Central memory CD8-positive, alpha-beta T cell (primary cell): Measurements from ENCODE around the gene HS3ST4.

Source experiments
- ATAC-seq: fragments of 150-1000 bp; cut with Tn5 transposase; replicated peaks from 2 replicates; pipeline ENCODE4 v1.10.0; 2022; ENCODE audit warnings: mild to moderate bottlenecking, moderate FRiP score, moderate number of reproducible peaks; ENCODE audit not compliant: poor library complexity, severe bottlenecking; ENCODE audit errors: extremely low read depth
- DNase-seq, 2 donors: peaks; one replicate each; pipeline ENCODE4 v3.0.0; 2021; ENCODE audit warnings: low spot score in 2 of 2
- H3K27ac Mint-ChIP-seq: one replicate; pipeline ENCODE4 v1.8.0; 2022; ENCODE audit warnings: low read depth, mild to moderate bottlenecking, moderate library complexity, mixed read lengths
- H3K27me3 Mint-ChIP-seq: one replicate; pipeline ENCODE4 v1.8.0; 2022; ENCODE audit warnings: mixed read lengths
- H3K36me3 Mint-ChIP-seq: one replicate; pipeline ENCODE4 v1.8.0; 2022; ENCODE audit warnings: mild to moderate bottlenecking, moderate library complexity, mixed read lengths; ENCODE audit not compliant: insufficient read depth
- H3K4me1 Mint-ChIP-seq: one replicate; pipeline ENCODE4 v1.8.0; 2022; ENCODE audit warnings: mixed read lengths
- H3K4me3 Mint-ChIP-seq: one replicate; pipeline ENCODE4 v1.8.0; 2022; ENCODE audit warnings: mild to moderate bottlenecking, moderate library complexity, mixed read lengths
- H3K9me3 Mint-ChIP-seq: one replicate; pipeline ENCODE4 v1.8.0; 2022; ENCODE audit warnings: mixed read lengths

HS3ST4 gene

DNA sequence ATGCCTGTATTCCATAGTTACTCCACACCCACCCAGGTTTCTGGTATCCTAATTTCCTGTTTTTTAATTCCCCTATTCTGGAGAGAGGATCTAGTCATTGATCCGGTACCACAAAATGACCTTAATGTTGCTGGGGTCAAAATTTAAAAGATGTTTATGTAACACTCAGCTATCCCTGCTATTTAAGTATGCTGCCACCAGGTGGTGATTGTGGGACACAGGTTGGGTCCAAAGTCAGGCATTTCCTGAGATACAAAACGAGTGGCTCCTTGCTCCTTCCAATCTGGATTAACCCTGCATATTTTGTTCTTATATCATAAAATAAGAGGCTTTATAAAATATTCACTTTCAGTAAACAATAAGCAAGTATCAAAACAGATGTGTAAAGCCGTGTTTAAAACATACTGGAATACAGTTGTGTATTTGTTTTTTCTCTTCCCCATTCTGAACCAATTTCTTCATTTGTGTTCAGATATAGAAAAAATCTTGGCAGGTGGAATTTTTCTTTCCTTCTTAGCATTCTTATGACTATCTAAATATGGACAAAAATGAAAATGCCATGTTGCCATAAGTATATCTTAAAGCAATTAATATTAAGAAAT is 16.3 kb downstream of the HS3ST4 start:
- ATAC-seq = no peak
- H3K36me3 Mint-ChIP-seq = no peaks in the 10 kb centered on the region
- no peaks in the 10 kb centered on the region for H3K4me1 Mint-ChIP-seq

DNA sequence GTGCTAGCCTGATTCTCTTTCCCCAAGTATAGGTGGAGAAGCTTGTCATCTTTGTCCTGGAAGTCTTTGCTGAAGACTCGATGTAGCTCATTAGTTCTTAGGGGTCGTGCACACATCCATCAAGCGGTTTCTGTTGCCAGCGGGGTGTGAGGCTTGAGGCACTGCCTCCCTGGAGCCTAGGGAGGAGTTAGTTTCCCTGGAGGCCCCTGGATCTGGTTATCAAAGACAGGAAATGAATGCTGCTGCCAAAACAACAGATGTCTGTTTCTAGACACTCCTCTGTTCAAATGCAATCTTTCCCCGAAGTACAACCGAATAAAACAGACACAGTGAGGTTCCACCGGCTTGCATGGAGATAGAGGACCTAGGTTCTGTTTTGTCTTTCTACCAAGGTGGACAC is 17.5 kb downstream of the HS3ST4 start:
- no peak overlapping the region for H3K27ac Mint-ChIP-seq
- ATAC-seq = no peak
- H3K4me3 Mint-ChIP-seq = no peak overlapping the region
- H3K27me3 Mint-ChIP-seq = peaks cover 18% of the 10 kb centered on the region
- no peaks in the 10 kb centered on the region for H3K9me3 Mint-ChIP-seq
- no peak for DNase-seq
- no peaks in the 10 kb centered on the region for H3K4me1 Mint-ChIP-seq
- H3K36me3 Mint-ChIP-seq = no peaks in the 10 kb centered on the region

More for the DNA sequence above, 16.3 kb downstream of the HS3ST4 start:
- no peaks in the 10 kb centered on the region for H3K9me3 Mint-ChIP-seq
- no peak overlapping the region for H3K4me3 Mint-ChIP-seq
- H3K27me3 Mint-ChIP-seq = peaks cover 19% of the 10 kb centered on the region
- no peak overlapping the region for H3K27ac Mint-ChIP-seq
- DNase-seq = no peak

DNA sequence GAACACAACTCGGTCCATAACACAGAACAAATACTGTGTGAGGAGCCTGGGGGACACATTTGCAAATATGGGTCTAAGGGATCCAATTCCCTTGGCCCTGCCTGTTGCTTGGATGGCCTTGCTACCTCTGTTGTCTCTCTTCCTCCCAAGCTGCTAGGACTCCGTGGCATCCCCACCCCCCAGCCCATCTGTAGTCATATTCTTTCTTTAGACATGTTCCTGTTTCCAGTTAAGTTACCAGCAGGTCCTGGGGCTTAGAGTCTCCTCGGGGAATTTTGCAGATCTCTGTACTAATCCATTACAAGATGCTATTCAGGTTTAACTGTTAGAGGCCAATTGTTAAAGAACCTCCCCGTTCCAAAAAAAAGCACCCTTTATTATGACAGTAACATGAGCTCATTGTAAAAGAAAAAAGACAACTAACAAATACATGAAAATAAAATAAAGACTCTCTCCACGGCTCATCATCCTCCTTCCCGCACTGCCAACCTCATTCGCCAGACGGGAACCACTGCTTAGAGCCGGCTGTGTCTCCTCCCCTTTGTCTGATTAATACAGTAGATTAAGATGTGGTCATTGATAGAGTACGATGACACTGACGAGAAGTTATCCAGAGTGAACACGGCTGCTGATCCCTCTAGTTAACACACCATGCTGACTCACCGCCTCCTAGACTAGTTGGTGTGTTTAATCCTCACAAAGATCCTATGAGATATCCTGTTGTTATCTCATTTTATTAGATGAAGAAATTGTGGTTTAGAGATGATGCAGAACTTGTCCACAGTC is 22.2 kb downstream of the HS3ST4 start:
- Mint-ChIP-seq H3K9me3 (no peaks in the 10 kb centered on the region), H3K36me3 (no peaks in the 10 kb centered on the region), H3K27me3 (peaks cover 14% of the 10 kb centered on the region), H3K27ac (no peak overlapping the region), H3K4me3 (no peak overlapping the region), H3K4me1 (no peaks in the 10 kb centered on the region)
- ATAC-seq (no peak), DNase-seq (no peak)

DNA sequence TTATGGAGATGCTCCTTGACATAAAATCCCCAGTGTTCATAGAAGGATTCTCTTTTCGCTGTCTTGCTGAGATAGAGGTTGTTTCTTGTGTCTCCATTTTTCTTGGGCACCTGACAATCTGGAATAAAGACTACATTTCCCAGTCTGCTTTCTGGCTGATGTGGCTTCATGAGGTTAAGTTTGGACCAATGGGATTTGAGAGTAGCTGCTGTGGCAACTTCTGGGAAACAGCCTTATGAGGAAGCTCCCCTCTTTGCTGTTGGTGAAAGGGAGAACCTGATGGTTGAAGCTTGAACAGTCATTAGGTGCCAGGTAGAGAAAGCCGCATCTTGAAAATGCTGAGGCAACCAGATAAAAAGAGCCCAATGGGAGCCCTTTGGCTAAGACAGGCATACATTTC is 24.4 kb downstream of the HS3ST4 start:
- no peak for DNase-seq
- no peaks in the 10 kb centered on the region for H3K9me3 Mint-ChIP-seq
- no peak overlapping the region for H3K4me3 Mint-ChIP-seq
- no peaks in the 10 kb centered on the region for H3K36me3 Mint-ChIP-seq
- H3K27ac Mint-ChIP-seq = no peak overlapping the region
- no peak for ATAC-seq
- peaks cover 14% of the 10 kb centered on the region for H3K27me3 Mint-ChIP-seq
- no peaks in the 10 kb centered on the region for H3K4me1 Mint-ChIP-seq

DNA sequence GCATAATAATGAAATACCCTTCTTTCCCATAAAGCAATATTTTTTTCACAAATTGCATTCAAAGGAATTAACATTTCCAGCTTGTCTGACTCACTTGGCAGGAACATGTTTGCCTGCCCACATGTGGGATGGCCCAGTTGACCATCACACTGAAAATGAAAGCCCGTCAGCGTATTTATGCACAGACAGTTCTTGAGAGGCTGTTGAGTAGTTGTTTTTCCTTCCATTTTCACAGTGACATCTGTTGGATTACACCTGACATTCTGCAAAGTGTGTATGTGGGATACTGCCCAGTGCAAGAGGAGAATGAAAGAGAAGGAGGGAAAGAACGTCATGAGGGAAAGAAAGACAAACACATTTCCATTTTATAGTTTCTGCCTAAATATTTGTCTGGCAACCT is 29.7 kb downstream of the HS3ST4 start:
- DNase-seq (no peak), ATAC-seq (no peak)
- Mint-ChIP-seq H3K27ac (no peak overlapping the region), H3K4me1 (no peaks in the 10 kb centered on the region), H3K9me3 (no peaks in the 10 kb centered on the region), H3K4me3 (no peak overlapping the region), H3K27me3 (no peaks in the 10 kb centered on the region), H3K36me3 (no peaks in the 10 kb centered on the region)

DNA sequence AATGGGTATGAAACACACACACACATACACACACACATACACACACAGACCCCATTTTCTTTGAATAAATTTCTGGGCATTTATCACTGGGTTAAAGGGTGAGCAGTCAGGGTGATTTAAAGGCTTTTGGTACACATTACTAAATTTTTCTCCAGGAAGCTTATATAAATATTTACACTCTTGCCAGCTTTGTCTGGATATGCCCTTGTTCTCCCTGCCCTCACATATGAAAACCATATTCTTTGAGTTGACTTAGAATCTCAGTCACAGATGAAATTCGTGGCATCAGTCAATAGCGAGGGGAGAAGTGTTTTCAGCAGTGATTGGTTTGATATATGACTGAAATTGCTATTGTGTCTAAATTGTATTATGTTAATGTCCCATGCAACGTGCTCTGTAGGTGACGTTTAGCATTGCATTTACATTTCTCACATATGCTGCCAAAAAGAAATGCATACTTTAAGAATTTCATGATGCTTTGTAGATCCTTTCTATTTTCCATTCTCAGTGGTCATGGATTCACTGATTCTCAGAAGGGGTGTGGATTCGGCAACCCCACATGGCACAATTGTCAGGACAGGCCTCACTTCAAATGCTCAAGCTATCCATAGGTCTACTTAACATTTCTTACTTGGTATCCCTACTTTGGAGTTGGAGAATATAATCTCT is 34.8 kb downstream of the HS3ST4 start:
- H3K27ac Mint-ChIP-seq = no peak overlapping the region
- no peaks in the 10 kb centered on the region for H3K4me1 Mint-ChIP-seq
- no peaks in the 10 kb centered on the region for H3K36me3 Mint-ChIP-seq
- H3K4me3 Mint-ChIP-seq = no peak overlapping the region
- no peaks in the 10 kb centered on the region for H3K9me3 Mint-ChIP-seq
- no peak for DNase-seq
- no peak for ATAC-seq
- no peaks in the 10 kb centered on the region for H3K27me3 Mint-ChIP-seq

DNA sequence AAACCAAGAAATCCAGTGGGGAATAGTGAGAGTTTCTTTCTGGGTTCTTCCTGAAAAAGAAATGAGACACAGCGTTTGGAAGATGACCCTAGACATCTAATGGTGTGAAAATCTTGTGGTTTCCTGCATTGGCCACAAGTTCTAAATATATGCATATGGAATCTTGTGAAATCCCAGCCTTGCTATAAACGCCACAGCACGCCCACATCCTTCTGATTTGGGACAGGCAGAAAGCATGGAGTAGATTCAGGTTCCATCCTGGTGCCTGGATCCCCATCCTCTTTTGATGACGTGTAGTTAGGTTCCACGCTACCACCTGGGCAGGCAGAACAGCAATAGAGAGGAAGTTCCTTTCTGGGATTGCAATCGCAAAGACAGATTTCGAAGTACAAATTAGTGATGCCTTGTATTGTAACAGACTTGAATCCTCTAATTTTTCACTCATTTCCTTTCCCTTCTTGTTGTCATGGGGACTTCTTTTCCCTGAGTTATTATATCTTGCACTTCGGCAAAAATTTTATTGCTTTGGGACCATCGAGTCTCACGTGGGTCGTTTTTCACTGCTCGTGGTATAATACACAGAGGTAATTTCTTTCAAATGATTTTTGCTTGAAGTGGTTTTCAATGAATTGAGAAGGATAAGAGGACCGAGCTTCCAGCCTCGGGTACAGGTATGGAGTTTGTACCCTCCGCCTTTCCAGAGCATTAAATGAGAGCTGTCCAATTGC is 37.6 kb downstream of the HS3ST4 start:
- Mint-ChIP-seq H3K27me3 (no peaks in the 10 kb centered on the region), H3K4me1 (no peaks in the 10 kb centered on the region), H3K36me3 (no peaks in the 10 kb centered on the region), H3K27ac (no peak overlapping the region), H3K4me3 (no peak overlapping the region), H3K9me3 (no peaks in the 10 kb centered on the region)
- DNase-seq (no peak), ATAC-seq (no peak)

DNA sequence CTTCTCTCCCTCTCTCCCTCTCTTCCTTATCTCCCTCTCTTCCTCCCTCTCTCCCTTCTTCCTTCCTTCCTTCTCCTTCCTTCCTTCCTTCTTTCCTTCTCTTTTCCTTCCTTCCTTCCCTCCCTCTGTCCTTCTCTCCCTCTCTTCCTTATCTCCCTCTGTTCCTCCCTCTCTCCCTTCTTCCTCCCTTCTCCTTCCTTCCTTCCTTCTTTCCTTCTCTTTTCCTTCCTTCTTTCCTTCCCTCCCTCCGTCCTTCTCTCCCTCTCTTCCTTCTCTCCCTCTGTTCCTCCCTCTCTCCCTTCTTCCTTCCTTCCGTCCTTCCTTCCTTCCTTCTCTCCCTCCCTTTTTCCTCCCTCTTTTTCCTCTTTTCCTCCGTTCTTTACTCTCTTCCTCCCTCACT is 38.6 kb downstream of the HS3ST4 start:
- ATAC-seq = no peak
- DNase-seq = no peak
- Mint-ChIP-seq H3K9me3 (no peaks in the 10 kb centered on the region), H3K27ac (no peak overlapping the region), H3K27me3 (no peaks in the 10 kb centered on the region), H3K36me3 (no peaks in the 10 kb centered on the region), H3K4me3 (no peak overlapping the region), H3K4me1 (no peaks in the 10 kb centered on the region)

DNA sequence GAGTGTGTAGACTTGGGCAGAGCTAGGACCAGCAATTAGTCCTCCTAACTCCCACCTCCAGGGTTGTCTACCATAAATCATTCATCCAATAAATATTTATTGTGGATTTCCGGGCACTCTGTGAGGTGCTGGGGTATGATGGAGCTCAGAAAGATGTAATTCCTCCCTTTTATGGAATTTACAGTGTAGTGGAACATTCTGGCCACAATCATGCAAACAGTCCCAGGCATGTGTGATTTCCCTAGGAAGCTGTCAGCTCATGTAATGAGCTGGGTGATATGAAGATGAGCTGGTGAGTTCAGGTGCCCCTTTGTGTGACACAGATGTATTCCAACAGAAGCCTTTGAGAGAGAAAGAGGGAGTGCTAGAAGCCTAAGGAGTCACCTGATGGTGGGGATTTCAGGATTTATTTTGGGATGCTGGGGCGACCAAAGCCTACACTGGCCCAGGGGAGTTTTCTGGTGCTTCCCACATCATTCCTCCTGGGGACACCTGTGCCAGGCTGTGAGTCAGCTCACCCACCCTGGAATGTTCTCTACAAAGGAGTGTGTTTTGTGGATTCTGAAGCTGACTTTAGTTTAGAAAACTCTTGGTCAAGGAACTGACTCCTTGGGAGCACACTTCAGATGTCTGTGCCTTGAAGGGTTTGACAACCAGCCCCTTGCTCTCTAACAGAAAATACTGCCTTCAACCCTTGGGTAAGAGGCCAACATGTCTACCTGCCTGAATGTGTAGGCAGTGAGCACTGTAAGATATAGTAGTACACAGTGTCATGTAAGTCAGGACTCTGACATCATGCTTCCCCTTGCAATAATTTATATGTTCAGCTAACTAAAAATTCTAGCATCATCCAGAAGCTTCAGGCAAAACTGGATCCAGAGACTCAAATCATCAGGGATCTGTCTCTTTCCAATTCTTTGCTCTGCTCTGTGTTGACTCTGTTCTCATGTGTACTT is 42.9 kb downstream of the HS3ST4 start:
- DNase-seq (no peak), ATAC-seq (no peak)
- no peak overlapping the region for H3K4me3 Mint-ChIP-seq
- no peaks in the 10 kb centered on the region for H3K4me1 Mint-ChIP-seq
- no peaks in the 10 kb centered on the region for H3K9me3 Mint-ChIP-seq
- no peak overlapping the region for H3K27ac Mint-ChIP-seq
- peaks cover 12% of the 10 kb centered on the region for H3K27me3 Mint-ChIP-seq
- no peaks in the 10 kb centered on the region for H3K36me3 Mint-ChIP-seq

DNA sequence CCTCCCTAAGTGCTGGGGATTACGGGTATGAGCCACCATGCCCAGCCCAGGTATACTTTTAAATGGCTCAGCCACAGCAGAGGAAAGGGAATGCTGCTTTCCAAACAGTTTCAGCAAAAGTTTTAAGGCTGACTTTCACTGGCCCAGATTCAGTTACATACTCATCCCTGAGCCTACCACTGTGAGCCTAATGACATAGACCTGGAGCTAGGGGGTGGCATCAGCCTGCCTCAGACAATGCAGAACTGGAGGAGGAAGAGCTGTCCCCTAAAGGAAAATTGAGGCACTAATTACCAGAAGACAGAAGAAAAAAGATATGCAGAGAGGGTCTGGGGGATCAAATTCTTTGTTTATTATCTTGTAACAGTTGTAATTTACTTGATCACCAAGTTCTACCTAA is 43.9 kb downstream of the HS3ST4 start:
- ATAC-seq = no peak
- no peaks in the 10 kb centered on the region for H3K4me1 Mint-ChIP-seq
- peaks cover 20% of the 10 kb centered on the region for H3K27me3 Mint-ChIP-seq
- no peak overlapping the region for H3K27ac Mint-ChIP-seq
- H3K36me3 Mint-ChIP-seq = no peaks in the 10 kb centered on the region
- H3K9me3 Mint-ChIP-seq = no peaks in the 10 kb centered on the region
- no peak for DNase-seq
- H3K4me3 Mint-ChIP-seq = no peak overlapping the region

DNA sequence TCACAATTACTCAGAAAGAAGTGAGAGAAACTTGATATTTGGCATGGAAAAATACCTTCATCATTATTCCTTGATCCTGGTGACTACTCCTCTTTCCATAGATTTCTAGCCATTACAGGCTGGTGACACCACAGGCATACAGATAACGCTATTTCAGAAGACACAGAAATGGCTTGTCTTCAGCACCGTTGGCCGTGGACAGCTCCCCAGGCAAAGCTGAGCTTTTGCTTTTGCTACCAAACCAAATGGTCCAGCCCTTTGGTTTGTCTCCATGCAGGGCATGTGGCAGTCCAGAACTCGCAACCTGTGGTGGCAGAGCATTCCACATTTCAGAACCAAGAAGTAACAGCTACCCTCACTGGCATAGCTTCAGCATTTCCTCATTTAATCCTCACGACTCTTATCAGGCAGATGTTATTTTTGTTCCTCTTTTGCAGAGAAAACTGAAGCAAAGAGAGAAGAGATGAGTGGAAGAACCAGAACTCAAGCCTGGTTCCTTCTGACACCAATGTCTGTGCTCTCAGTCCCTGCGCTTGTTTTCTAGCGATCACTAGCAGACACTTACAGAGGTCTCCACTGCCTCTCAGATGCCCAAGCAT is 55.5 kb downstream of the HS3ST4 start:
- Mint-ChIP-seq H3K4me3 (no peak overlapping the region), H3K9me3 (peaks cover 8% of the 10 kb centered on the region), H3K36me3 (no peaks in the 10 kb centered on the region), H3K27me3 (no peaks in the 10 kb centered on the region), H3K4me1 (no peaks in the 10 kb centered on the region), H3K27ac (no peak overlapping the region)
- ATAC-seq (no peak), DNase-seq (no peak)
